Renal cortical epithelial cell (primary cell): ENCODE data around the gene PPP4R2. TPM values are rescaled to one million over a fixed set of nuclear protein-coding genes. Genes with fewer than 3 reads are reported as not detected.
A peak's percentile ranks its signal among the peaks of the same experiment; 100 is the strongest.
"Not testable (repeated sequence)": the region's sequence is repeated elsewhere in the genome, so short reads cannot be mapped to it uniquely, and the experiment has no call there.

ENCODE experiments used
- DNase-seq: peaks from one replicate; pipeline ENCODE4 v3.0.0-alpha.2; 2011; ENCODE audit warnings: low read depth
- total RNA-seq: library from RNA; depleted of rRNA; stranded (reverse); fragments of >200 nt; gene quantifications from 2 replicates; pipeline ENCODE4 v1.2.3, GENCODE V29; 2014

The PPP4R2 gene
- total RNA-seq, 1 donor from 2014 or later, result 99.5 TPM

GRCh38 chr3:72977060-72977808 is 19.4 kb upstream of the PPP4R2 start:
- no peak for DNase-seq

- DNase-seq, result no peak
Observed at GRCh38 chr3:72982609-72983366, 13.8 kb upstream of the PPP4R2 start.

- DNase-seq, result no peak
Observed at GRCh38 chr3:72985576-72985975, 11.0 kb upstream of the PPP4R2 start.

- DNase-seq, result no peak
Observed at GRCh38 chr3:72990701-72991395, 5.8 kb upstream of the PPP4R2 start.

GRCh38 chr3:72991522-72991921 is 5.1 kb upstream of the PPP4R2 start:
- DNase-seq, result no peak

- no peak for DNase-seq
Observed at GRCh38 chr3:72993391-72993790, 3.2 kb upstream of the PPP4R2 start.

GRCh38 chr3:72995337-72995736 is 1.3 kb upstream of the PPP4R2 start:
- DNase-seq, result no peak

- no peak for DNase-seq
Observed at GRCh38 chr3:72996121-72996472, 514 bp upstream of the PPP4R2 start.

GRCh38 chr3:72997421-72997961 is 880 bp downstream of the PPP4R2 start:
- peak; percentile 63 for DNase-seq

GRCh38 chr3:72998466-72998865 is 1.9 kb downstream of the PPP4R2 start:
- no peak for DNase-seq

GRCh38 chr3:72999951-73000350 is 3.3 kb downstream of the PPP4R2 start:
- no peak for DNase-seq

- DNase-seq, result not testable (repeated sequence)
Observed at GRCh38 chr3:73003050-73003449, 6.4 kb downstream of the PPP4R2 start.

- DNase-seq, result no peak
Observed at GRCh38 chr3:73004316-73004715, 7.7 kb downstream of the PPP4R2 start.

- no peak for DNase-seq
Observed at GRCh38 chr3:73007992-73008712, 11.5 kb downstream of the PPP4R2 start.

GRCh38 chr3:73009008-73009407 is 12.4 kb downstream of the PPP4R2 start:
- no peak for DNase-seq

- no peak for DNase-seq
Observed at GRCh38 chr3:73009750-73010149, 13.1 kb downstream of the PPP4R2 start.

GRCh38 chr3:73010158-73010557 is 13.5 kb downstream of the PPP4R2 start:
- DNase-seq, result no peak

- DNase-seq, result no peak
Observed at GRCh38 chr3:73018298-73018697, 21.7 kb downstream of the PPP4R2 start.

GRCh38 chr3:73018790-73019441 is 22.3 kb downstream of the PPP4R2 start:
- DNase-seq, result no peak

- DNase-seq, result no peak
Observed at GRCh38 chr3:73021301-73021835, 24.8 kb downstream of the PPP4R2 start.

GRCh38 chr3:73024836-73025235 is 28.2 kb downstream of the PPP4R2 start:
- DNase-seq, result no peak
